K562 (cell line): ENCODE data around the gene NMUR1.

Experiments
- NEUROD1 ChIP-seq: fragments of 150-350 bp; IDR thresholded peaks from 2 replicates; pipeline ENCODE4 v1.6.1; 2014; ENCODE audit warnings: borderline replicate concordance, low read length, low read depth; ENCODE audit not compliant: partially characterized antibody
- POLR2A ChIP-seq: fragments of 450-650 bp; conservative IDR thresholded peaks from 2 replicates; pipeline ENCODE4 v1.6.1; 2016
- POLR2AphosphoS5 ChIP-seq: IDR thresholded peaks from 2 replicates; pipeline ENCODE4 v1.6.1; 2011; ENCODE audit warnings: mild to moderate bottlenecking, low read depth, low read length, moderate library complexity; ENCODE audit not compliant: control insufficient read depth, insufficient read depth
- RFX5 ChIP-seq: IDR thresholded peaks from 2 replicates; pipeline ENCODE4 v1.6.1; 2011; ENCODE audit warnings: low read depth, mild to moderate bottlenecking, improper control_type of control experiment, low read length
- RUNX1 ChIP-seq: sonication (generic); IDR thresholded peaks from 2 replicates; pipeline ENCODE4 v1.6.1; 2016; ENCODE audit warnings: antibody characterized with exemption, low read depth
- STAT5B ChIP-seq: fragments of 250-450 bp; sonication (Bioruptor Pico); IDR thresholded peaks from 2 replicates; pipeline ENCODE4 v1.8.0; 2021; ENCODE audit warnings: mild to moderate bottlenecking, inconsistent platforms
- TBL1XR1 ChIP-seq, 2 experiments: IDR thresholded peaks; 2 replicates each; pipeline ENCODE4 v1.6.1; 2012; ENCODE audit warnings: improper control_type of control experiment in 2 of 2, low read length in 2 of 2, mild to moderate bottlenecking in 1 of 2
- TF ChIP-seq, protein P1 (sequence below): fragments of 250-450 bp; sonication (Bioruptor Pico); IDR thresholded peaks from 2 replicates; pipeline ENCODE4 v1.8.0; 2021; ENCODE audit warnings: moderate library complexity, mild to moderate bottlenecking, inconsistent platforms
- TF ChIP-seq, protein P2 (sequence below), 3 experiments: IDR thresholded peaks in 2 of 3; conservative IDR thresholded peaks in 1 of 3; 2 replicates each; pipeline ENCODE4 v1.5.1; 2011 to 2012; ENCODE audit warnings: low read length in 3 of 3, mild to moderate bottlenecking in 3 of 3, control low read depth in 2 of 3, improper control_type of control experiment in 1 of 3, inconsistent platforms in 1 of 3, low read depth in 1 of 3, mixed read lengths in 1 of 3, moderate library complexity in 1 of 3; ENCODE audit not compliant: insufficient read depth in 2 of 3

DNA sequence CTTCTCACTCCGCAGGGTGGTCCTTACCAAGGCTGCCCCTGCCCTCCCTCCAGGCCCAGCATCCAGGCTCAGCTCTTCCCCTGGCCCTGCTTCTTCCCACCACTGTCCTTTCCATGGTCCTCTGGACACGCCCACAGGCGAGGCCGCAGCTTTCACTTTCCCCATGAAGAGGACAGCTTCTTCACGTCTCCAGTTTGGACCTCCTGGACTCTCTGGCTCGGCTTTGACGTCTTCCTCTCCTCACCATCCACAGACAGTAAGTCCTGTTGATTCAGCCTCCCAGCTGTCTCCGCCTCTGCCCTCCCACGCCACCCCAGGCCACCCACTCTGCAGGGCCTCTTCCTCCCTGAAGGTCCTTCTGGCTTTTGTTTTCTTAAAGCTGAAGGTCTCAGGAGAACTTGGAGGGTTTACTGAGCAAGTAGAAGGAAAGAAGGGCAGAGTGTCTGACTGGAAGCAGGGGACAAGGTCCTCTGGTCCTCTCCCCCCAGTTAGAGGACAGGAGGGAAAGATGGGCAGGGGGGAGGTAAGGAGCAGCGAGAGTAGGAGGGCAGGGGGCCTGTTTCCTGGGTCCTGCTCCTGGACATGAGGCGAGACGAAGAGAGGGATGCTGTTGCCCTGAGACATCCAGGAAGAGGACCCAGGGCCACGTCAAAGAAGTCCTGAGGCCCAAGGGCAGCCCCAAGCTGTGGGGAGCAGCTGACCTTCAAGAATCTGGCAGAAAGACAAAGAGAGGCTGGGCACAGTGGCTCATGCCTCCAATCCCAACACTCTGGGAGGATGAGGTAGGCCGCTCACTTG lies 24.7 kb upstream of the NMUR1 start:
- TF ChIP-seq NEUROD1 (no peak), POLR2AphosphoS5 (no peak), STAT5B (CRISPR knock-in tag) (no peak), TBL1XR1 (IDR thresholded peaks at IDR 0.05; ENCODE audit: low read length in 2 of 2) (no peak), RFX5 (no peak), RUNX1 (no peak), POLR2A (no peak)
- TF ChIP-seq, protein P1, sequence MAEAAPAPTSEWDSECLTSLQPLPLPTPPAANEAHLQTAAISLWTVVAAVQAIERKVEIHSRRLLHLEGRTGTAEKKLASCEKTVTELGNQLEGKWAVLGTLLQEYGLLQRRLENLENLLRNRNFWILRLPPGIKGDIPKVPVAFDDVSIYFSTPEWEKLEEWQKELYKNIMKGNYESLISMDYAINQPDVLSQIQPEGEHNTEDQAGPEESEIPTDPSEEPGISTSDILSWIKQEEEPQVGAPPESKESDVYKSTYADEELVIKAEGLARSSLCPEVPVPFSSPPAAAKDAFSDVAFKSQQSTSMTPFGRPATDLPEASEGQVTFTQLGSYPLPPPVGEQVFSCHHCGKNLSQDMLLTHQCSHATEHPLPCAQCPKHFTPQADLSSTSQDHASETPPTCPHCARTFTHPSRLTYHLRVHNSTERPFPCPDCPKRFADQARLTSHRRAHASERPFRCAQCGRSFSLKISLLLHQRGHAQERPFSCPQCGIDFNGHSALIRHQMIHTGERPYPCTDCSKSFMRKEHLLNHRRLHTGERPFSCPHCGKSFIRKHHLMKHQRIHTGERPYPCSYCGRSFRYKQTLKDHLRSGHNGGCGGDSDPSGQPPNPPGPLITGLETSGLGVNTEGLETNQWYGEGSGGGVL (CRISPR knock-in tag), result no peak
- TF ChIP-seq, protein P2, sequence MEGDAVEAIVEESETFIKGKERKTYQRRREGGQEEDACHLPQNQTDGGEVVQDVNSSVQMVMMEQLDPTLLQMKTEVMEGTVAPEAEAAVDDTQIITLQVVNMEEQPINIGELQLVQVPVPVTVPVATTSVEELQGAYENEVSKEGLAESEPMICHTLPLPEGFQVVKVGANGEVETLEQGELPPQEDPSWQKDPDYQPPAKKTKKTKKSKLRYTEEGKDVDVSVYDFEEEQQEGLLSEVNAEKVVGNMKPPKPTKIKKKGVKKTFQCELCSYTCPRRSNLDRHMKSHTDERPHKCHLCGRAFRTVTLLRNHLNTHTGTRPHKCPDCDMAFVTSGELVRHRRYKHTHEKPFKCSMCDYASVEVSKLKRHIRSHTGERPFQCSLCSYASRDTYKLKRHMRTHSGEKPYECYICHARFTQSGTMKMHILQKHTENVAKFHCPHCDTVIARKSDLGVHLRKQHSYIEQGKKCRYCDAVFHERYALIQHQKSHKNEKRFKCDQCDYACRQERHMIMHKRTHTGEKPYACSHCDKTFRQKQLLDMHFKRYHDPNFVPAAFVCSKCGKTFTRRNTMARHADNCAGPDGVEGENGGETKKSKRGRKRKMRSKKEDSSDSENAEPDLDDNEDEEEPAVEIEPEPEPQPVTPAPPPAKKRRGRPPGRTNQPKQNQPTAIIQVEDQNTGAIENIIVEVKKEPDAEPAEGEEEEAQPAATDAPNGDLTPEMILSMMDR (IDR thresholded peaks at IDR 0.05 in 2 of 3, conservative IDR thresholded peaks at IDR 0.05 in 1 of 3; ENCODE audit: insufficient read depth in 2 of 3, low read depth in 1 of 3, low read length in 3 of 3), result no peak
